Sigmoid colon (tissue), 7 donors: ENCODE data around the gene CD34. TPM values are rescaled to one million over a fixed set of nuclear protein-coding genes. Genes with fewer than 3 reads are reported as not detected.

Experiments used
- DNase-seq: peaks from one replicate; pipeline ENCODE4 v3.0.0-alpha.2; 2019
- H3K27ac ChIP-seq, 4 donors: fragments of 200-600 bp; sonication (generic); one replicate each; pipeline ENCODE4 v1.5.1; 2016 to 2019; ENCODE audit warnings: mild to moderate bottlenecking in 1 of 4
- H3K27me3 ChIP-seq, 3 donors: fragments of 200-600 bp; sonication (generic); one replicate each; pipeline ENCODE4 v1.5.1; 2019; ENCODE audit warnings: mild to moderate bottlenecking in 1 of 3
- H3K36me3 ChIP-seq, 4 donors: fragments of 200-600 bp; sonication (generic); one replicate each; pipeline ENCODE4 v1.5.1; 2016 to 2019
- H3K4me1 ChIP-seq, 4 donors: fragments of 200-600 bp; sonication (generic); one replicate each; pipeline ENCODE4 v1.5.1; 2017 to 2019
- H3K4me3 ChIP-seq, 4 donors: fragments of 200-600 bp; sonication (generic); one replicate each; pipeline ENCODE4 v1.5.1; 2017 to 2019; ENCODE audit warnings: mild to moderate bottlenecking in 2 of 4, moderate library complexity in 1 of 4
- H3K9me3 ChIP-seq, 4 donors: fragments of 200-600 bp in 3 of 4; sonication (generic) in 3 of 4; one replicate each; pipeline versions ENCODE4 v1.5.1 to v1.6.1; 2013 to 2019
- CTCF ChIP-seq, 4 experiments: fragments of 450-650 bp in 3 of 4; fragments of 200-600 bp in 1 of 4; IDR thresholded peaks; one replicate each; pipeline ENCODE4 v1.5.1; 2016 to 2019; ENCODE audit warnings: antibody characterized with exemption in 4 of 4, mild to moderate bottlenecking in 3 of 4, moderate library complexity in 2 of 4
- EP300 ChIP-seq, 4 donors: sonication (generic); formaldehyde crosslinking; IDR thresholded peaks; one replicate each; pipeline ENCODE4 v1.6.1; 2017; ENCODE audit warnings: antibody characterized with exemption in 4 of 4
- POLR2A ChIP-seq, 2 donors: fragments of 450-650 bp; IDR thresholded peaks; one replicate each; pipeline ENCODE4 v1.6.1; 2016; ENCODE audit warnings: antibody characterized with exemption in 2 of 2, mild to moderate bottlenecking in 2 of 2, moderate library complexity in 2 of 2
- POLR2AphosphoS5 ChIP-seq, 4 donors: sonication (generic); formaldehyde crosslinking; IDR thresholded peaks; one replicate each; pipeline ENCODE4 v1.6.1; 2017; ENCODE audit warnings: antibody characterized with exemption in 4 of 4
- WGBS, 2 donors: extraction: QIAGEN DNeasy Blood & Tissue Kit; methylation state at CpG; one replicate each; pipeline ENCODE4 v1.1.7; 2013; 5-methylcytosine and 5-hydroxymethylcytosine counted together
- intact Hi-C: fragments of 100-400 bp; cut with DNase I; formaldehyde crosslinking; loops from one replicate; pipeline ENCODE4 v1.15.1; 2023
- polyA plus RNA-seq, 3 donors: library from polyadenylated mRNA; stranded (reverse); fragments of 200-250 nt; gene quantifications; one replicate each; pipeline ENCODE4 v1.2.3, GENCODE V29; 2013
- total RNA-seq, 4 donors: library from RNA; depleted of rRNA; stranded (reverse); fragments of >200 nt; gene quantifications; one replicate each; pipeline ENCODE4 v1.1.0, GENCODE V29; 2016
- donor health status: healthy with polysubstance abuse.
- donor health status: Bipolar disorder and iron deficiency.
- donor health status: healthy.

Gene CD34
- total and polyA plus RNA-seq, 7 donors, result 1.8 to 58.7 (median 15.9) TPM

DNA sequence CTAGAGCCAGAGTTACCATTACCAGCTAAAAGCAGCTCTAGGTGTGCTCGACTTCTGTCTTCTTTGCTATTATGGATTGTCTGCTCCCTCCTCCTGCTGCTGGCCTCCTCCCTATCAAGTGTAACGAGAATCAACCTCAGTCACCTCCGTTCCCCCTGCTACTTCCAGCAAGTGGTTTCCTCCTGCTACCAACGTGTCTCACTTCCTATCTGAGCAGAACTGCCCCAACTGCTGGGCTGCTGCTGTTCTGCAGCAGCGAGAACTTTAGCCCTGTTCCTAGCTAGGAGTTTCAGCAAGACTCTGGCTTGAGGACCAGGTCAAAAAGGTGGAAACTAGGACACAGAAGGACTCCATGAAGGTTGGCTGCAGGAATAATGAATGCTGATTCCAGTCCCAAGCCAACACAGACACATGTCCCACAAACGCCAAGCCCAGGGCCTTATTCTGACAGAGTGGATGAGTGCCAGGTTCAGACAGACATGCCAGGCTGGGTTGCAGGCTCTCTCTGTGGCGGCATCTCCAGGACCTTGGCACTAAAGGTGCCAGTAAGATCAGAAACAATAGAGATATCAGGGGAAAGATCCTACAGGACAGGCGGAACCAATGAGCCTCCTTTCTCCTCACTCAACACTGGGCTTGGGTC, 46.9 kb downstream of the CD34 start:
- H3K36me3 ChIP-seq, result peaks cover 0 to 15% (median 5%) of the 10 kb centered on the region in 4 donors
- TF ChIP-seq CTCF (IDR thresholded peaks at IDR 0.05) (no peak), POLR2AphosphoS5 (IDR thresholded peaks at IDR 0.05) (no peak), POLR2A (IDR thresholded peaks at IDR 0.05) (no peak), EP300 (IDR thresholded peaks at IDR 0.05) (no peak)
- H3K4me3 ChIP-seq, result no peak overlapping the region
- H3K4me1 ChIP-seq, result peaks cover 0 to 79% (median 70%) of the 10 kb centered on the region in 4 donors
- DNase-seq, result no peak
- intact Hi-C loops, result no loop called here
- 53 to 79% methylated on average over 8 of the region's 8 CpGs for WGBS, 2 donors
- H3K27me3 ChIP-seq, result no peaks in the 10 kb centered on the region
- no peaks in the 10 kb centered on the region for H3K9me3 ChIP-seq
- H3K27ac ChIP-seq, result peak overlapping the region; percentile 92 to 96 (median 96)

DNA sequence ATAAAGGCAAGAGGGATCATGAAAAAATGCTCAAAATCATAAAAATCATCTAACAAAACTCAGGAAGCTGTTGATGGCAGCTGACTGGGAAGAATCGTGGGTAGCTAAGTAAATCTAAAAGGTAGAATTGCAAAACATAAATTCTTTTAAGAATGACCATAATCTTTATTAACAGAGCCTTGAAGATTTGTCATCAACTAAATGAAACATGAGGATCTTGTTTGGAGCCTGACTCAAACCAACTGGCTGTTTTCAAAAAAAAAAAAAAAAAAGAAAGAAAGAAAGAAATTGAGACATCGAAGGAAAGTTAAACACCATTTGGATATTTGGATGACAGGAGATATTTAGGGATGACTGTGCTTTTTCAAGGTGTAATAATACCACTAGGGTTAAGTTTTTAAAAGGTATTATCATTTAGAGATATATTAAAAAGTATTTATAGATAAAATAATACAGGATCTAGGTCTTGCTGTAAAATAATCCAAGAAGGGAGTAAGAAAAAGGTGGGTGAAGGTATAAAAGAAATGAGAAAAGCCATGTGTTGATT, 48.6 kb downstream of the CD34 start:
- TF ChIP-seq POLR2A (IDR thresholded peaks at IDR 0.05) (no peak), CTCF (IDR thresholded peaks at IDR 0.05) (no peak)
- WGBS, 2 donors, result 73 to 84% methylated on average over 2 of the region's 2 CpGs
- peak overlapping the region; percentile 29 to 96 (median 94) for H3K27ac ChIP-seq

GRCh38 chr1:207861442-207862177, 49.3 kb downstream of the CD34 start:
- Histone ChIP-seq H3K4me1 (peaks cover 0 to 89% (median 77%) of the 10 kb centered on the region in 4 donors), H3K9me3 (no peaks in the 10 kb centered on the region), H3K4me3 (no peak overlapping the region), H3K27me3 (no peaks in the 10 kb centered on the region), H3K27ac (peak overlapping the region; percentile 29 to 96 (median 72)), H3K36me3 (peaks cover 0 to 15% (median 5%) of the 10 kb centered on the region in 4 donors)
- intact Hi-C loops, result no loop called here
- TF ChIP-seq CTCF (IDR thresholded peaks at IDR 0.05), result no peak
- TF ChIP-seq POLR2A (IDR thresholded peaks at IDR 0.05), result no peak
- TF ChIP-seq EP300 (IDR thresholded peaks at IDR 0.05), result no peak
- TF ChIP-seq POLR2AphosphoS5 (IDR thresholded peaks at IDR 0.05), result no peak
- 53 to 79% methylated on average over 9 of the region's 9 CpGs for WGBS, 2 donors
- no peak for DNase-seq

More for the DNA sequence above, 48.6 kb downstream of the CD34 start:
- no peaks in the 10 kb centered on the region for H3K27me3 ChIP-seq
- no peak for DNase-seq
- H3K9me3 ChIP-seq, result no peaks in the 10 kb centered on the region
- intact Hi-C loops, result no loop called here
- H3K4me1 ChIP-seq, result peaks cover 0 to 89% (median 77%) of the 10 kb centered on the region in 4 donors
- no peak overlapping the region for H3K4me3 ChIP-seq
- H3K36me3 ChIP-seq, result peaks cover 0 to 15% (median 5%) of the 10 kb centered on the region in 4 donors

- DNase-seq, result no peak
- Histone ChIP-seq H3K4me3 (no peak overlapping the region), H3K36me3 (peaks cover 0 to 15% (median 5%) of the 10 kb centered on the region in 4 donors), H3K9me3 (no peaks in the 10 kb centered on the region), H3K27me3 (no peaks in the 10 kb centered on the region), H3K27ac (no peak overlapping the region), H3K4me1 (peaks cover 0 to 83% (median 72%) of the 10 kb centered on the region in 4 donors)
- 95 to 96% methylated on average over 5 of the region's 5 CpGs for WGBS, 2 donors
- no peak for TF ChIP-seq POLR2A (IDR thresholded peaks at IDR 0.05)
- TF ChIP-seq POLR2AphosphoS5 (IDR thresholded peaks at IDR 0.05), result no peak
- TF ChIP-seq EP300 (IDR thresholded peaks at IDR 0.05), result no peak
- intact Hi-C loops, result loop anchor here (1.0 kb wide), 1 partner anchor 18 kb away; no protein-coding TSS in a partner anchor
Observed at GRCh38 chr1:207860531-207860930, 50.4 kb downstream of the CD34 start.

DNA sequence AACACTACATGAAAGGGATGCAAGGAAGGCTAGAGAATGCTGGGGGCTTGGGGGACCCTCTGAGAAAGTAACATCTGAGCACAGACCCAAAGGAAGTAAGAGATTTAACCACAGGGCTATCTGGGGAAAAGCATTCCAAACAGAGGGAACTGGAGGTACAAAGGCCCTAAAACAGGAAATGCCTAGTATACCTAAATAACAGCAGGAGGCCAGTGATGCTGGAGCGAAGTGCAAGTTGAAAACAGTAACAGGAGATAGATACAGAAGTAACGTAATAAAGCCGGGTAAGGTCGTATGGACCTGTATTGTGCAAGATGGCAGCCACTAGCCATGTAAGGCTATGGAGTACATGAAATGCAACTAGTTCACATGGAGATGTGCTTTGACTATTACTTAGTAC, 52.1 kb downstream of the CD34 start:
- Histone ChIP-seq H3K9me3 (no peaks in the 10 kb centered on the region), H3K27me3 (no peaks in the 10 kb centered on the region), H3K36me3 (peaks cover 0 to 11% (median 3%) of the 10 kb centered on the region in 4 donors), H3K4me3 (no peak overlapping the region), H3K27ac (peak overlapping the region in 1 of 4 donors; percentile 11), H3K4me1 (peaks cover 0 to 74% (median 62%) of the 10 kb centered on the region in 4 donors)
- DNase-seq, result no peak
- 55 to 57% methylated on average over 4 of the region's 4 CpGs for WGBS, 2 donors
- intact Hi-C loops, result no loop called here
- no peak for TF ChIP-seq EP300 (IDR thresholded peaks at IDR 0.05)
- TF ChIP-seq CTCF (IDR thresholded peaks at IDR 0.05), result no peak
- TF ChIP-seq POLR2AphosphoS5 (IDR thresholded peaks at IDR 0.05), result no peak
- TF ChIP-seq POLR2A (IDR thresholded peaks at IDR 0.05), result no peak
